ENCODE results near the gene ZBTB24.

- TF ChIP-seq CTCF (IDR thresholded peaks at IDR 0.05; ENCODE audit: extremely low read depth in 1 of 2, insufficient read depth in 1 of 2, low read depth in 1 of 2, low read length in 2 of 2) (no peak), GATA2 (IDR thresholded peaks at IDR 0.05; ENCODE audit: insufficient read depth, insufficient read length, low read depth, low read length) (no peak), POLR2A (IDR thresholded peaks at IDR 0.05; ENCODE audit: low read depth, low read length) (no peak), EZH2 (IDR thresholded peaks at IDR 0.05; ENCODE audit: borderline replicate concordance, low read depth, low read length, severe bottlenecking) (no peak), MAX (IDR thresholded peaks at IDR 0.05; ENCODE audit: insufficient read depth, insufficient read length) (no peak), FOS (IDR thresholded peaks at IDR 0.05; ENCODE audit: borderline replicate concordance, insufficient read depth, low read length) (no peak), POLR2AphosphoS5 (IDR thresholded peaks at IDR 0.05; ENCODE audit: insufficient read depth, low read depth, low read length) (no peak), MYC (IDR thresholded peaks at IDR 0.05; ENCODE audit: low read depth, low read length) (no peak), JUN (IDR thresholded peaks at IDR 0.05; ENCODE audit: borderline replicate concordance, insufficient read depth, insufficient read length, low read depth) (no peak)
Measured at GRCh38 chr6:109516929-109517328, 33.9 kb upstream of the ZBTB24 start.

Measured in endothelial cell of umbilical vein (primary cell).